ACC112 (cell line): Measurements from ENCODE around the gene RMND1.
A peak's percentile ranks its signal among the peaks of the same experiment; 100 is the strongest.

Source experiments
- H2AFZ ChIP-seq: fragments of 200-600 bp; sonication (generic); one replicate; pipeline ENCODE4 v1.6.0; 2017; ENCODE audit warnings: antibody characterized with exemption, low read length; ENCODE audit not compliant: unreplicated experiment
- H3K27ac ChIP-seq: fragments of 200-600 bp; sonication (generic); 2 replicates; pipeline ENCODE4 v1.5.1; 2014; ENCODE audit warnings: low read depth, mild to moderate bottlenecking, antibody characterized with exemption, low read length, moderate library complexity
- H3K27me3 ChIP-seq: fragments of 200-600 bp; sonication (generic); 2 replicates; pipeline ENCODE4 v1.6.1; 2014; ENCODE audit warnings: mild to moderate bottlenecking, antibody characterized with exemption, low read length, moderate library complexity, mixed read lengths; ENCODE audit not compliant: insufficient read depth
- H3K36me3 ChIP-seq: fragments of 200-600 bp; sonication (generic); 2 replicates; pipeline ENCODE4 v1.6.1; 2016; ENCODE audit warnings: mild to moderate bottlenecking, antibody characterized with exemption, low read length, moderate library complexity, mixed read lengths; ENCODE audit not compliant: insufficient read depth
- H3K4me1 ChIP-seq: fragments of 200-600 bp; sonication (generic); one replicate; pipeline ENCODE4 v1.6.1; 2016; ENCODE audit warnings: low read length, mixed read lengths; ENCODE audit not compliant: insufficient read depth, unreplicated experiment, control insufficient read depth
- H3K4me3 ChIP-seq: fragments of 200-600 bp; sonication (generic); 2 replicates; pipeline ENCODE4 v1.5.1; 2014; ENCODE audit warnings: mild to moderate bottlenecking, low read depth, low read length
- H3K79me2 ChIP-seq: fragments of 200-600 bp; sonication (generic); one replicate; pipeline ENCODE4 v1.6.0; 2016; ENCODE audit warnings: low read length; ENCODE audit not compliant: control insufficient read depth, unreplicated experiment, insufficient read depth

RMND1 gene

GRCh38 chr6:151399679-151400078, 52.2 kb downstream of the RMND1 start:
- peaks cover 21% of the 10 kb centered on the region for H3K4me1 ChIP-seq
- H3K27me3 ChIP-seq, result no peaks in the 10 kb centered on the region
- peaks cover 85% of the 10 kb centered on the region for H3K79me2 ChIP-seq
- H3K27ac ChIP-seq, result peak overlapping the region; percentile 2; the same call in 1 of the 2 replicates
- H3K36me3 ChIP-seq, result peaks cover 11% of the 10 kb centered on the region
- no peak overlapping the region for H2AFZ ChIP-seq
- no peak overlapping the region for H3K4me3 ChIP-seq

GRCh38 chr6:151393410-151393809, 58.5 kb downstream of the RMND1 start:
- Histone ChIP-seq H3K4me1 (peaks cover 29% of the 10 kb centered on the region), H3K79me2 (peaks cover 76% of the 10 kb centered on the region), H3K36me3 (peaks cover 2% of the 10 kb centered on the region; the same call in 1 of the 2 replicates), H3K27ac (no peak overlapping the region), H3K4me3 (peak overlapping the region; percentile 93), H2AFZ (no peak overlapping the region), H3K27me3 (no peaks in the 10 kb centered on the region)

GRCh38 chr6:151392427-151392826, 59.5 kb downstream of the RMND1 start:
- 0 out of 2 replicates have a peak, but pooled peaks cover 2% of the 10 kb centered on the region for H3K36me3 ChIP-seq
- H3K4me1 ChIP-seq, result peaks cover 35% of the 10 kb centered on the region
- H3K4me3 ChIP-seq, result peak overlapping the region; percentile 93
- H2AFZ ChIP-seq, result no peak overlapping the region
- H3K27me3 ChIP-seq, result no peaks in the 10 kb centered on the region
- H3K27ac ChIP-seq, result peak overlapping the region; percentile 61
- peaks cover 74% of the 10 kb centered on the region for H3K79me2 ChIP-seq

- peak within 1 kb of the TSS; percentile 69 for H2AFZ ChIP-seq
- H3K4me1 ChIP-seq, result peaks cover 38% of the 10 kb centered on the region
- H3K27ac ChIP-seq, result peak within 1 kb of the TSS; percentile 91
- peak within 1 kb of the TSS; percentile 93 for H3K4me3 ChIP-seq
- H3K27me3 ChIP-seq, result no peaks in the 10 kb centered on the region
- 0 out of 2 replicates have a peak, but pooled peaks cover 2% of the 10 kb centered on the region for H3K36me3 ChIP-seq
- peaks cover 74% of the 10 kb centered on the region for H3K79me2 ChIP-seq
Observed at GRCh38 chr6:151391471-151392413, 60.2 kb downstream of the RMND1 start, which contains the start of gene ZBTB2. Gene ZBTB2 (minus strand): TSS chr6:151391559. CDS start chr6:151373637, 17,922 bp downstream.

GRCh38 chr6:151390851-151391470, 61.0 kb downstream of the RMND1 start:
- Histone ChIP-seq H3K4me3 (peak overlapping the region; percentile 93), H3K27me3 (no peaks in the 10 kb centered on the region), H3K27ac (peak overlapping the region; percentile 91), H3K4me1 (peaks cover 38% of the 10 kb centered on the region), H3K79me2 (peaks cover 71% of the 10 kb centered on the region), H3K36me3 (0 out of 2 replicates have a peak, but pooled peaks cover 2% of the 10 kb centered on the region), H2AFZ (peak overlapping the region; percentile 69)

- no peaks in the 10 kb centered on the region for H3K27me3 ChIP-seq
- peak overlapping the region; percentile 93 for H3K4me3 ChIP-seq
- 0 out of 2 replicates have a peak, but pooled peaks cover 2% of the 10 kb centered on the region for H3K36me3 ChIP-seq
- no peak overlapping the region for H2AFZ ChIP-seq
- peak overlapping the region; percentile 91 for H3K27ac ChIP-seq
- H3K4me1 ChIP-seq, result peaks cover 38% of the 10 kb centered on the region
- H3K79me2 ChIP-seq, result peaks cover 73% of the 10 kb centered on the region
Observed at GRCh38 chr6:151390276-151390850, 61.6 kb downstream of the RMND1 start.

GRCh38 chr6:151389618-151390275, 62.2 kb downstream of the RMND1 start:
- Histone ChIP-seq H3K27ac (peak overlapping the region; percentile 91), H3K4me1 (peaks cover 32% of the 10 kb centered on the region), H3K79me2 (peaks cover 73% of the 10 kb centered on the region), H3K4me3 (peak overlapping the region; percentile 93), H3K27me3 (no peaks in the 10 kb centered on the region), H2AFZ (no peak overlapping the region), H3K36me3 (0 out of 2 replicates have a peak, but pooled peaks cover under 1% of the 10 kb centered on the region)

- peaks cover 31% of the 10 kb centered on the region for H3K4me1 ChIP-seq
- H3K27me3 ChIP-seq, result no peaks in the 10 kb centered on the region
- H3K27ac ChIP-seq, result peak overlapping the region; percentile 91
- peak overlapping the region; percentile 93 for H3K4me3 ChIP-seq
- H3K79me2 ChIP-seq, result peaks cover 73% of the 10 kb centered on the region
- H3K36me3 ChIP-seq, result no peaks in the 10 kb centered on the region; the same call in 1 of the 2 replicates
- no peak overlapping the region for H2AFZ ChIP-seq
Observed at GRCh38 chr6:151388997-151389617, 62.8 kb downstream of the RMND1 start.

- Histone ChIP-seq H3K36me3 (no peaks in the 10 kb centered on the region; the same call in 1 of the 2 replicates), H2AFZ (no peak overlapping the region), H3K4me1 (peaks cover 25% of the 10 kb centered on the region), H3K4me3 (no peak overlapping the region), H3K27ac (peak overlapping the region; percentile 91; the same call in 1 of the 2 replicates), H3K79me2 (peaks cover 71% of the 10 kb centered on the region), H3K27me3 (no peaks in the 10 kb centered on the region)
Observed at GRCh38 chr6:151388236-151388635, 63.7 kb downstream of the RMND1 start.
